ENCODE measurements around the gene GMCL1.

Gene GMCL1

GRCh38 chr2:69791045-69791444, 38.4 kb upstream of the GMCL1 start:
- H2AFZ ChIP-seq (ENCODE audit: low read depth, low read length), result no peak overlapping the region
- H3K4me3 ChIP-seq (ENCODE audit: low read depth in 1 of 2, low read length in 2 of 2), result no peak overlapping the region
- no peaks in the 10 kb centered on the region for H3K27me3 ChIP-seq (ENCODE audit: insufficient read depth, low read length, poor library complexity)
- ATAC-seq (ENCODE audit: insufficient read depth, low read depth) (no peak), DNase-seq (no peak)
- H3K4me1 ChIP-seq (ENCODE audit: insufficient read depth, low read length), result no peaks in the 10 kb centered on the region
- no peaks in the 10 kb centered on the region for H3K79me2 ChIP-seq (ENCODE audit: insufficient read depth, low read length)
- no peaks in the 10 kb centered on the region for H4K20me1 ChIP-seq (ENCODE audit: insufficient read depth, low read length)
- H3K9me3 ChIP-seq (ENCODE audit: insufficient read depth, low read length, severe bottlenecking), result no peaks in the 10 kb centered on the region
- no peak overlapping the region for H3K27ac ChIP-seq (ENCODE audit: low read length)
- no peak overlapping the region for H3K9ac ChIP-seq (ENCODE audit: low read depth, low read length)
- H3K4me2 ChIP-seq (ENCODE audit: insufficient read depth, low read length), result no peak overlapping the region
- no peak for TF ChIP-seq EZH2 (IDR thresholded peaks at IDR 0.05; ENCODE audit: borderline replicate concordance, low read depth, low read length, severe bottlenecking)
- TF ChIP-seq, protein P1, sequence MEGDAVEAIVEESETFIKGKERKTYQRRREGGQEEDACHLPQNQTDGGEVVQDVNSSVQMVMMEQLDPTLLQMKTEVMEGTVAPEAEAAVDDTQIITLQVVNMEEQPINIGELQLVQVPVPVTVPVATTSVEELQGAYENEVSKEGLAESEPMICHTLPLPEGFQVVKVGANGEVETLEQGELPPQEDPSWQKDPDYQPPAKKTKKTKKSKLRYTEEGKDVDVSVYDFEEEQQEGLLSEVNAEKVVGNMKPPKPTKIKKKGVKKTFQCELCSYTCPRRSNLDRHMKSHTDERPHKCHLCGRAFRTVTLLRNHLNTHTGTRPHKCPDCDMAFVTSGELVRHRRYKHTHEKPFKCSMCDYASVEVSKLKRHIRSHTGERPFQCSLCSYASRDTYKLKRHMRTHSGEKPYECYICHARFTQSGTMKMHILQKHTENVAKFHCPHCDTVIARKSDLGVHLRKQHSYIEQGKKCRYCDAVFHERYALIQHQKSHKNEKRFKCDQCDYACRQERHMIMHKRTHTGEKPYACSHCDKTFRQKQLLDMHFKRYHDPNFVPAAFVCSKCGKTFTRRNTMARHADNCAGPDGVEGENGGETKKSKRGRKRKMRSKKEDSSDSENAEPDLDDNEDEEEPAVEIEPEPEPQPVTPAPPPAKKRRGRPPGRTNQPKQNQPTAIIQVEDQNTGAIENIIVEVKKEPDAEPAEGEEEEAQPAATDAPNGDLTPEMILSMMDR (IDR thresholded peaks at IDR 0.05; ENCODE audit: borderline replicate concordance, extremely low read depth, low read length, poor library complexity, severe bottlenecking), result no peak
- H3K36me3 ChIP-seq (ENCODE audit: insufficient read depth, low read length), result peaks cover 11% of the 10 kb centered on the region

DNA sequence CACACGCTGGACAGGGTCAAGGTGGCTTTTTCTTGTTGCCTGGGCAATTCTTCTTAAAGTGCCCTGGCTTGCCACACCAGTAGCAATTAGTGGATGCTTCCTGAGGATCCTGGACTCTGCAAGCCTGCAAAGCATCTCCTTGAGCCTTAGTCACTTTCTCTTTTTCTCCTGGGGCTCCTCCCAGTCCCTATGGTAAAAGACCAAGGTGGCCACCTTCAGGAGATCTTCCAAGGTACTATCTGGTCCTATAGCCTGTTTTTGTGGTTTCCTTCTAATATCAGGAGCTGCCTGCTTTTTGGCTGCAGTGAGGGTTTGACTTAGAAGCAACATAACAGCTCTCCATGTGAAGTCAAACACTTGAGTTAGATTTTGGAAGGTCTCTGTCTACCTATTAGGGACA, 33.3 kb upstream of the GMCL1 start:
- no peak for TF ChIP-seq EZH2 (IDR thresholded peaks at IDR 0.05; ENCODE audit: borderline replicate concordance, low read depth, low read length, severe bottlenecking)
- TF ChIP-seq, protein P1 (IDR thresholded peaks at IDR 0.05; ENCODE audit: borderline replicate concordance, extremely low read depth, low read length, poor library complexity, severe bottlenecking), result no peak
- no peaks in the 10 kb centered on the region for H3K9me3 ChIP-seq (ENCODE audit: insufficient read depth, low read length, severe bottlenecking)
- no peak overlapping the region for H3K4me3 ChIP-seq (ENCODE audit: low read depth in 1 of 2, low read length in 2 of 2)
- no peaks in the 10 kb centered on the region for H3K27me3 ChIP-seq (ENCODE audit: insufficient read depth, low read length, poor library complexity)
- ATAC-seq (ENCODE audit: insufficient read depth, low read depth) (no peak), DNase-seq (no peak)
- H3K9ac ChIP-seq (ENCODE audit: low read depth, low read length), result no peak overlapping the region
- H3K79me2 ChIP-seq (ENCODE audit: insufficient read depth, low read length), result no peaks in the 10 kb centered on the region
- no peak overlapping the region for H2AFZ ChIP-seq (ENCODE audit: low read depth, low read length)
- no peaks in the 10 kb centered on the region for H3K36me3 ChIP-seq (ENCODE audit: insufficient read depth, low read length)
- no peak overlapping the region for H3K4me2 ChIP-seq (ENCODE audit: insufficient read depth, low read length)
- H4K20me1 ChIP-seq (ENCODE audit: insufficient read depth, low read length), result no peaks in the 10 kb centered on the region
- no peaks in the 10 kb centered on the region for H3K4me1 ChIP-seq (ENCODE audit: insufficient read depth, low read length)
- no peak overlapping the region for H3K27ac ChIP-seq (ENCODE audit: low read length)

DNA sequence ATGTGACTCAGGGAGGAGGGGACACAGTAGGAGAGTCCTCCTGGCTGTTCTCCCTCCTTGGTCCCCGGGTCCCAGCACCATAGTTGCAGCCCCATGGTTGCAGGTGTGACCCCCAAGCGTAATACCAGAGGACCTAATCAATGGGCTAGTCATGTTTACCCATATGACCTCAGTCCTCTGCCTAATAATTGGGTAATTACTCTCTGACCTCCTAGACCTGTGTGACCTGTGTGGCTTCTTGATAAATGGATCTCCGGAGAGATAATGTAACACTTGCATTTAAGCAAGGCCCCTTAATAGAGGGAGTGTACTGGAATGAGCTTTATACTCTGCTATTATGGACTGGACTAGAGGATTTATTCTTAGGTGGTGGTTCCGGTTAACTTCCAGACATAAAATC, 32.2 kb upstream of the GMCL1 start:
- no peak overlapping the region for H2AFZ ChIP-seq (ENCODE audit: low read depth, low read length)
- DNase-seq (no peak), ATAC-seq (ENCODE audit: insufficient read depth, low read depth) (no peak)
- no peaks in the 10 kb centered on the region for H3K4me1 ChIP-seq (ENCODE audit: insufficient read depth, low read length)
- no peak for TF ChIP-seq EZH2 (IDR thresholded peaks at IDR 0.05; ENCODE audit: borderline replicate concordance, low read depth, low read length, severe bottlenecking)
- TF ChIP-seq, protein P1 (IDR thresholded peaks at IDR 0.05; ENCODE audit: borderline replicate concordance, extremely low read depth, low read length, poor library complexity, severe bottlenecking), result no peak
- H3K9ac ChIP-seq (ENCODE audit: low read depth, low read length), result no peak overlapping the region
- no peak overlapping the region for H3K27ac ChIP-seq (ENCODE audit: low read length)
- H3K9me3 ChIP-seq (ENCODE audit: insufficient read depth, low read length, severe bottlenecking), result no peaks in the 10 kb centered on the region
- no peak overlapping the region for H3K4me3 ChIP-seq (ENCODE audit: low read depth in 1 of 2, low read length in 2 of 2)
- no peaks in the 10 kb centered on the region for H3K79me2 ChIP-seq (ENCODE audit: insufficient read depth, low read length)
- no peaks in the 10 kb centered on the region for H3K27me3 ChIP-seq (ENCODE audit: insufficient read depth, low read length, poor library complexity)
- H3K4me2 ChIP-seq (ENCODE audit: insufficient read depth, low read length), result no peak overlapping the region
- no peaks in the 10 kb centered on the region for H4K20me1 ChIP-seq (ENCODE audit: insufficient read depth, low read length)
- no peaks in the 10 kb centered on the region for H3K36me3 ChIP-seq (ENCODE audit: insufficient read depth, low read length)

- no peaks in the 10 kb centered on the region for H3K36me3 ChIP-seq (ENCODE audit: insufficient read depth, low read length)
- ATAC-seq (ENCODE audit: insufficient read depth, low read depth) (no peak), DNase-seq (no peak)
- no peak overlapping the region for H3K9ac ChIP-seq (ENCODE audit: low read depth, low read length)
- no peak for TF ChIP-seq EZH2 (IDR thresholded peaks at IDR 0.05; ENCODE audit: borderline replicate concordance, low read depth, low read length, severe bottlenecking)
- TF ChIP-seq, protein P1 (IDR thresholded peaks at IDR 0.05; ENCODE audit: borderline replicate concordance, extremely low read depth, low read length, poor library complexity, severe bottlenecking), result no peak
- no peak overlapping the region for H3K4me2 ChIP-seq (ENCODE audit: insufficient read depth, low read length)
- no peaks in the 10 kb centered on the region for H3K27me3 ChIP-seq (ENCODE audit: insufficient read depth, low read length, poor library complexity)
- H4K20me1 ChIP-seq (ENCODE audit: insufficient read depth, low read length), result no peaks in the 10 kb centered on the region
- no peak overlapping the region for H3K27ac ChIP-seq (ENCODE audit: low read length)
- no peaks in the 10 kb centered on the region for H3K4me1 ChIP-seq (ENCODE audit: insufficient read depth, low read length)
- H3K79me2 ChIP-seq (ENCODE audit: insufficient read depth, low read length), result no peaks in the 10 kb centered on the region
- no peaks in the 10 kb centered on the region for H3K9me3 ChIP-seq (ENCODE audit: insufficient read depth, low read length, severe bottlenecking)
- no peak overlapping the region for H3K4me3 ChIP-seq (ENCODE audit: low read depth in 1 of 2, low read length in 2 of 2)
- H2AFZ ChIP-seq (ENCODE audit: low read depth, low read length), result no peak overlapping the region
Measured at GRCh38 chr2:69797836-69798289, 31.6 kb upstream of the GMCL1 start.

All from DND-41 (cell line).